GM21367 (cell line): ENCODE measurements around the gene CMSS1.
"Not testable (repeated sequence)": the region's sequence is repeated elsewhere in the genome, so short reads cannot be mapped to it uniquely, and the experiment has no call there.

Source experiments
- ATAC-seq: cut with Tn5 transposase; IDR thresholded peaks from one replicate; pipeline ENCODE4 v1.9.1; 2021; ENCODE audit not compliant: unreplicated experiment

CMSS1 gene

GRCh38 chr3:100043271-100043670 is 225.6 kb downstream of the CMSS1 start:
- no peak for ATAC-seq

- peak; percentile 78 for ATAC-seq
Measured at GRCh38 chr3:100044369-100044768, 226.7 kb downstream of the CMSS1 start.

GRCh38 chr3:100045696-100046095 is 228.0 kb downstream of the CMSS1 start:
- no peak for ATAC-seq

GRCh38 chr3:100046986-100047385 is 229.3 kb downstream of the CMSS1 start:
- no peak for ATAC-seq

GRCh38 chr3:100047455-100048141 is 229.9 kb downstream of the CMSS1 start:
- ATAC-seq: peak; percentile 76

- no peak for ATAC-seq
Measured at GRCh38 chr3:100048248-100048647, 230.6 kb downstream of the CMSS1 start.

GRCh38 chr3:100051513-100051912 is 233.9 kb downstream of the CMSS1 start:
- not testable (repeated sequence) for ATAC-seq

- no peak for ATAC-seq
Measured at GRCh38 chr3:100053951-100054620, 236.4 kb downstream of the CMSS1 start.

- ATAC-seq: no peak
Measured at GRCh38 chr3:100057716-100058575, 240.3 kb downstream of the CMSS1 start.

GRCh38 chr3:100059472-100059871 is 241.8 kb downstream of the CMSS1 start:
- no peak for ATAC-seq

GRCh38 chr3:100060685-100061484 is 243.2 kb downstream of the CMSS1 start:
- no peak for ATAC-seq

- no peak for ATAC-seq
Measured at GRCh38 chr3:100062665-100063064, 245.0 kb downstream of the CMSS1 start.

- ATAC-seq: no peak
Measured at GRCh38 chr3:100063929-100064461, 246.3 kb downstream of the CMSS1 start.

- ATAC-seq: no peak
Measured at GRCh38 chr3:100067589-100067988, 249.9 kb downstream of the CMSS1 start.

- ATAC-seq: peak; percentile 69
Measured at GRCh38 chr3:100068826-100069225, 251.2 kb downstream of the CMSS1 start.

GRCh38 chr3:100069472-100069871 is 251.8 kb downstream of the CMSS1 start:
- no peak for ATAC-seq

- no peak for ATAC-seq
Measured at GRCh38 chr3:100072326-100073048, 254.8 kb downstream of the CMSS1 start.

GRCh38 chr3:100073049-100073713 is 255.5 kb downstream of the CMSS1 start:
- no peak for ATAC-seq

- ATAC-seq: peak; percentile 43
Measured at GRCh38 chr3:100073714-100074307, 256.1 kb downstream of the CMSS1 start.
